DOHH2 (cell line): Measurements from ENCODE around the gene RNF111.

Experiments
- EZH2phosphoT487 ChIP-seq: fragments of 200-600 bp; sonication (generic); IDR thresholded peaks from 2 replicates; pipeline ENCODE4 v1.6.1; 2017; ENCODE audit warnings: borderline replicate concordance, mild to moderate bottlenecking, antibody characterized with exemption, low read length, moderate library complexity, mixed read lengths
- TF ChIP-seq, protein P1 (sequence below): fragments of 200-600 bp; sonication (generic); IDR thresholded peaks from one replicate; pipeline ENCODE4 v1.5.1; 2014; ENCODE audit warnings: antibody characterized with exemption, mild to moderate bottlenecking, low read depth, low read length; ENCODE audit not compliant: poor library complexity, severe bottlenecking

DNA sequence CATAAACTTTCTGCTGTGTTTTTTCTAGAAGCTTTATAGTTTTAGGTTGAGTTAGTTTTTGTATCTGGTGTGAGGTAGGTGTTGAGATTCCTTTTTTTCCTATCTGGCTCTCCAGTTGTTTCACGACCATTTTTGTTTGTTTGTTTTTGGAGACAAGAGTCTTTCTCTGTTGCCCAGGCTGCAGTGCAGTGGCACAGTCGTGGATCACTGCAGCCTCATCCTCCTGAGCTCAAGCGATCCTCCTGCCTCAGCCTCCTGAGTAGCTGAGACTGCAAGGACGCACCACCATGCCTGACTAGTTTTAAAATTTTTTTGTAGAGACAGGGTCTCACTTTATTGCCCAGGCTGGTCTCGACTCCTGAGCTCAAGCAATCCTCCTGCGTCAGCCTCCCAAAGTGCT, 20.6 kb downstream of the RNF111 start:
- TF ChIP-seq, protein P1, sequence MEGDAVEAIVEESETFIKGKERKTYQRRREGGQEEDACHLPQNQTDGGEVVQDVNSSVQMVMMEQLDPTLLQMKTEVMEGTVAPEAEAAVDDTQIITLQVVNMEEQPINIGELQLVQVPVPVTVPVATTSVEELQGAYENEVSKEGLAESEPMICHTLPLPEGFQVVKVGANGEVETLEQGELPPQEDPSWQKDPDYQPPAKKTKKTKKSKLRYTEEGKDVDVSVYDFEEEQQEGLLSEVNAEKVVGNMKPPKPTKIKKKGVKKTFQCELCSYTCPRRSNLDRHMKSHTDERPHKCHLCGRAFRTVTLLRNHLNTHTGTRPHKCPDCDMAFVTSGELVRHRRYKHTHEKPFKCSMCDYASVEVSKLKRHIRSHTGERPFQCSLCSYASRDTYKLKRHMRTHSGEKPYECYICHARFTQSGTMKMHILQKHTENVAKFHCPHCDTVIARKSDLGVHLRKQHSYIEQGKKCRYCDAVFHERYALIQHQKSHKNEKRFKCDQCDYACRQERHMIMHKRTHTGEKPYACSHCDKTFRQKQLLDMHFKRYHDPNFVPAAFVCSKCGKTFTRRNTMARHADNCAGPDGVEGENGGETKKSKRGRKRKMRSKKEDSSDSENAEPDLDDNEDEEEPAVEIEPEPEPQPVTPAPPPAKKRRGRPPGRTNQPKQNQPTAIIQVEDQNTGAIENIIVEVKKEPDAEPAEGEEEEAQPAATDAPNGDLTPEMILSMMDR: no peak
- TF ChIP-seq EZH2phosphoT487: no peak
